H1 (cell line): ENCODE measurements around the gene PRKAA1. TPM values are rescaled to one million over a fixed set of nuclear protein-coding genes. Genes with fewer than 3 reads are reported as not detected.
A peak's percentile ranks its signal among the peaks of the same experiment; 100 is the strongest.

Experiments
- ATF2 ChIP-seq: IDR thresholded peaks from 2 replicates; pipeline ENCODE4 v1.6.1; 2012; ENCODE audit warnings: low read length, inconsistent platforms
- E2F6 ChIP-seq: IDR thresholded peaks from 2 replicates; pipeline ENCODE4 v1.6.1; 2012; ENCODE audit warnings: inconsistent platforms
- EP300 ChIP-seq, 2 experiments: IDR thresholded peaks; 1 replicate in 1 of 2; 2 replicates in 1 of 2; pipeline ENCODE4 v1.6.1; 2011 to 2012; ENCODE audit warnings: low read depth in 2 of 2, low read length in 2 of 2, mild to moderate bottlenecking in 2 of 2, borderline replicate concordance in 1 of 2, inconsistent platforms in 1 of 2, moderate library complexity in 1 of 2
- EZH2 ChIP-seq: fragments of 200-600 bp; sonication (generic); IDR thresholded peaks from 2 replicates; pipeline ENCODE4 v1.7.1; 2012; ENCODE audit warnings: low read depth, mild to moderate bottlenecking, moderate library complexity, low read length, inconsistent platforms; ENCODE audit not compliant: severe bottlenecking
- GABPA ChIP-seq: IDR thresholded peaks from 2 replicates; pipeline ENCODE4 v1.6.1; 2011; ENCODE audit warnings: mild to moderate bottlenecking, low read length, moderate library complexity, borderline replicate concordance; ENCODE audit not compliant: insufficient read depth
- HDAC2 ChIP-seq, 2 experiments: fragments of 300-600 bp in 1 of 2; sonication (generic) in 1 of 2; IDR thresholded peaks; 2 replicates each; pipeline ENCODE4 v1.6.1; 2011 to 2012; ENCODE audit warnings: low read depth in 2 of 2, low read length in 2 of 2, mild to moderate bottlenecking in 2 of 2, moderate library complexity in 2 of 2, borderline replicate concordance in 1 of 2, inconsistent platforms in 1 of 2
- HDAC6 ChIP-seq: IDR thresholded peaks from one replicate; pipeline ENCODE4 v1.7.1; 2012; ENCODE audit warnings: low read depth, mild to moderate bottlenecking, inconsistent platforms, low read length, moderate library complexity
- JUN ChIP-seq: IDR thresholded peaks from 2 replicates; pipeline ENCODE4 v1.6.1; 2011; ENCODE audit warnings: low read depth, mild to moderate bottlenecking, improper control_type of control experiment, low read length
- JUND ChIP-seq: IDR thresholded peaks from 2 replicates; pipeline ENCODE4 v1.6.1; 2011; ENCODE audit warnings: mild to moderate bottlenecking, improper control_type of control experiment, low read length
- KDM5A ChIP-seq: fragments of 200-600 bp; IDR thresholded peaks from 2 replicates; pipeline ENCODE4 v1.7.1; 2012; ENCODE audit warnings: mild to moderate bottlenecking, low read length, inconsistent platforms, mixed read lengths
- MAFK ChIP-seq: IDR thresholded peaks from 2 replicates; pipeline ENCODE4 v1.6.1; 2012; ENCODE audit warnings: low read depth, mild to moderate bottlenecking, improper control_type of control experiment, low read length
- MAX ChIP-seq: IDR thresholded peaks from 2 replicates; pipeline ENCODE4 v1.6.1; 2012; ENCODE audit warnings: inconsistent platforms
- PHF8 ChIP-seq: fragments of 200-600 bp; sonication (generic); conservative IDR thresholded peaks from 2 replicates; pipeline ENCODE4 v1.7.1; 2012; ENCODE audit warnings: low read depth, mild to moderate bottlenecking, inconsistent platforms, low read length, moderate library complexity
- SIN3A ChIP-seq, 2 experiments: IDR thresholded peaks in 1 of 2; conservative IDR thresholded peaks in 1 of 2; 2 replicates each; pipeline ENCODE4 v1.6.1; 2011 to 2012; ENCODE audit warnings: low read length in 2 of 2, improper control_type of control experiment in 1 of 2, low read depth in 1 of 2, mild to moderate bottlenecking in 1 of 2
- SP2 ChIP-seq: IDR thresholded peaks from 2 replicates; pipeline ENCODE4 v1.6.1; 2012; ENCODE audit warnings: mild to moderate bottlenecking, low read length, inconsistent platforms
- TCF12 ChIP-seq: IDR thresholded peaks from 2 replicates; pipeline ENCODE4 v1.6.1; 2011; ENCODE audit warnings: low read depth, mild to moderate bottlenecking, low read length
- USF2 ChIP-seq: IDR thresholded peaks from 2 replicates; pipeline ENCODE4 v1.6.1; 2011; ENCODE audit warnings: low read length, improper control_type of control experiment
- polyA plus RNA-seq, 7 experiments: library from polyadenylated mRNA; depleted of rRNA in 3 of 7; stranded (reverse) in 5 of 7; unstranded in 2 of 7; fragments of >200 nt in 5 of 7; fragments of 200-250 nt in 2 of 7; gene quantifications; 1 replicate in 5 of 7; 2 replicates in 1 of 7; 4 replicates in 1 of 7; pipeline versions ENCODE4 v1.2.1 to v1.2.3, GENCODE V29; 2011 to 2013; ENCODE audit warnings: missing spikeins in 2 of 7, mixed read lengths in 2 of 7
- total RNA-seq: library from RNA; stranded (reverse); fragmentation: NEBNext Ultra II Directional; extraction: Animal tissue kit (Norgen Biotek cat#: 25700); gene quantifications from 2 replicates; pipeline ENCODE4 v1.2.1, GENCODE V29; 2021

The PRKAA1 gene
- total and polyA plus RNA-seq, 2 of the 8 experiments (the other 6 are each of a cell fraction or from before 2014, with no cell fraction given) = 10.4 to 33.1 TPM

- TF ChIP-seq JUND (no peak), GABPA (no peak), E2F6 (no peak), HDAC6 (no peak), SIN3A (conservative IDR thresholded peaks at IDR 0.05 in 1 of 2, IDR thresholded peaks at IDR 0.05 in 1 of 2; ENCODE audit: low read depth in 1 of 2, low read length in 2 of 2) (no peak), MAFK (no peak), ATF2 (peak; percentile 61; the same call in 1 of the 2 replicates), PHF8 (no peak), HDAC2 (IDR thresholded peaks at IDR 0.05; ENCODE audit: borderline replicate concordance in 1 of 2, low read depth in 2 of 2, low read length in 2 of 2) (no peak), USF2 (no peak; the same call in 1 of the 2 replicates), EZH2 (no peak), KDM5A (no peak), TCF12 (no peak), MAX (no peak), EP300 (IDR thresholded peaks at IDR 0.05; ENCODE audit: borderline replicate concordance in 1 of 2, low read depth in 2 of 2, low read length in 2 of 2) (no peak), SP2 (no peak), JUN (no peak)
These were observed 30.8 kb upstream of the PRKAA1 start (continued) for GRCh38 chr5:40828690-40829661.
